Stimulated activated CD8-positive, alpha-beta memory T cell treated with anti-CD3 and anti-CD28 coated beads, Interleukin-4, amount 100 ng/mL, for 1 hour (primary cell): Measurements from ENCODE around the gene ADAMTS12.
"Not testable (repeated sequence)": the region's sequence is repeated elsewhere in the genome, so short reads cannot be mapped to it uniquely, and the experiment has no call there.

Experiments used
- DNase-seq, 2 donors: peaks; one replicate each; pipeline ENCODE4 v3.0.0-alpha.2; 2020; ENCODE audit warnings: low read depth in 2 of 2, low spot score in 1 of 2

Gene ADAMTS12

DNA sequence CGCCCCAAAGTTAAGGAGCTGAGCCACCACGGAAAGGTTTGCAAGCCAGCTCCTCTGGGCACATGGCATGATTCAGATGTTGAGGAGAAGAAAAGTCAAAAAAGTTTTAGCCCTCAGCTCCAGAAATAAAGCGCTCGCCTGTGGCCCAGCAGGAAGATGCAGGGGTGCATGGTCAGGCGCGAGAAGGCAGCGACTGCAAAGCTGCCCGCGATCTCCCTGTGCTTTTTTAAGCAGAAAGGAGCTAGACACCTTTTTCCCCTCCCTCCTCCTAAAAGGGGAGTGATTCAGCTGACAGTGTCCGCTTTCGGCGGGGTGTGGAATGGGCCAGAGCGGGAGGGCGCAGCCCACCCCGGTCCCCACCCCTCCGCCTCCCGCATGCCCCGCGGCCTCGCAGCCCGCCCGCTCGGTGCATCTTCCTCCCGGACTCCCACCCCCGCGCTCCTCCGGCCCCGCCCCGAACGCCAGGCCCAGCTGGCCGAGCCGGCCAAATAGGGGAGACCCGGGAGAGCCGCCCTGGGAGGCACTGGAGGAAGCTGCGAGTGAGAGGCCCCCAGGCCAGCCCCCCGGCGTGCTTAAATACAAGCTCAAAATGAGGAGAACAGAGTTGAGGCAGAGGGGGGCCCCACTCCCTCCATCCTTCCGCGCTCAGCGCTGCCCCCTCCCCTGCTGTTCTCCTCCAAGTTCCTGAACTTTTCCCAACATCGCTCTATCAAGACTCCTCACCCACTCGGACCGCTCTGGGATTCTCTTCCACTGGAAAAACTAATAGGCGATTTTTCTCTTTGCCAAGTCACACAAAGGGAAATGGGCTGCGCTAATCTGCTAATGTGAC lies at the start of gene ADAMTS12:
Gene ADAMTS12 (minus strand): TSS at position 203 of the 832 bp plus-strand sequence. CDS start 134 bp downstream, at position 69.
- no peak for DNase-seq

DNA sequence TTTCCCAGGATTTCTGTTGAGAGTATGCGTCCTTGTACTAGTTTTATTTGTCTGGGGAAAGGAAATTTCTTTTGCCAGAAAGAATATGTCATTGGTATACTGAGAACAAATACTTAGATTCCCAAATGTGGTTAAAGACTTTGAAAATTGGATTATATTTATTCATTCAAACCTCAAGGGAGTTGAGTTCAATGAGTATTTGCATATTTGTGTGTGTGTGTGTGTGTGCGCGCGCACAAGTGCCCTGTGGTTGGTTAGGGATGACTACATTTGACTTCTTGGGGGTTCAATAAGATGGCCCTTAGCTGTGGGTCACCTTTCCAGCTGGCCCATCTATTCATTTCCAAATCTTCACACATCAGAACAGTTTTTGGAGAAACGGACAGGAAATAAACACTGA lies 49.3 kb upstream of the ADAMTS12 start:
- DNase-seq: no peak

DNA sequence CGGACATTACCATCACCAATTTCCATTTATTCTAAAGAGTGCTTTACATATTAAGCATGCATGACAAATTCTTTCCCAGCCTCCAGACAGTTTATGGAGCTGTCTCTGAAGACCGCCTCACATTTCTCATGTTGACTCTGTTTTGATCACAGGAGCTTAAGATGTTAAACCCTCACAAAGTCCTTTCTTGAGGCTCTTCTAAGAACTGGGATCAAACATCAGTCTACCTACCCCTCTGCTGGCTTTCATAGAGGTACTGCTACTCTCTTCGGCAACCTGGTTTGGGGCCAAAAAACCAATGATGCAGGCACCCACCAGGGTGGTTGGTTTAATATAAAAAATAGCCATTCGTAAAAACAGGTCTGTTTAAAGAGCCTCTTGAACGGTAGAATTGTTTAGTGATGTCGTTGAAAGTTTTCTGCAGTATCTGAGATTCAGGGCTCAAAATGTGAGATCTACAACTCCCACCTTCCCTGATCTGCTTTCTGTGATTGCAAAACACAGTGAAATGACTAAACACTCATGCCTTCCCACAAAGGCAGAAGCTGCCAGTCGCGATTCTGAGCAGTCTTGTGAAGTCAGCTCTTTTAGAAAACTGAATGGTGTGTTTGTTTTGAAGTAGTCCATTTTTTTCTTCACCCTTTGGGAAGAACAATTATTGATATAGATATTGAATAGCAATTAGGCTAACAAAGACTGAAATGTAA lies 47.9 kb upstream of the ADAMTS12 start:
- no peak for DNase-seq

- no peak for DNase-seq
These were observed 47.1 kb upstream of the ADAMTS12 start for GRCh38 chr5:33938881-33939280.

- DNase-seq: no peak
These were observed 46.7 kb upstream of the ADAMTS12 start for GRCh38 chr5:33938507-33938796.

- no peak for DNase-seq
These were observed 46.1 kb upstream of the ADAMTS12 start for GRCh38 chr5:33937707-33938506.

GRCh38 chr5:33937017-33937706 lies 45.4 kb upstream of the ADAMTS12 start:
- no peak for DNase-seq

DNA sequence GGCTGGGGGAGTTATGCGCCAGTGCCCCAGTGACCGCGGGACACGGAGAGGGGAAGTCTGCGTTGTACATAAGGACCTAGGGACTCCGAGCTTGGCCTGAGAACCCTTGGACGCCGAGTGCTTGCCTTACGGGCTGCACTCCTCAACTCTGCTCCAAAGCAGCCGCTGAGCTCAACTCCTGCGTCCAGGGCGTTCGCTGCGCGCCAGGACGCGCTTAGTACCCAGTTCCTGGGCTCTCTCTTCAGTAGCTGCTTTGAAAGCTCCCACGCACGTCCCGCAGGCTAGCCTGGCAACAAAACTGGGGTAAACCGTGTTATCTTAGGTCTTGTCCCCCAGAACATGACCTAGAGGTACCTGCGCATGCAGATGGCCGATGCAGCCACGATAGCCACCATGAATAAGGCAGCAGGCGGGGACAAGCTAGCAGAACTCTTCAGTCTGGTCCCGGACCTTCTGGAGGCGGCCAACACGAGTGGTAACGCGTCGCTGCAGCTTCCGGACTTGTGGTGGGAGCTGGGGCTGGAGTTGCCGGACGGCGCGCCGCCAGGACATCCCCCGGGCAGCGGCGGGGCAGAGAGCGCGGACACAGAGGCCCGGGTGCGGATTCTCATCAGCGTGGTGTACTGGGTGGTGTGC lies 44.7 kb upstream of the ADAMTS12 start, which contains the start of gene RXFP3:
Gene RXFP3 (plus strand): TSS at position 6 of the 636 bp plus-strand sequence. CDS start 355 bp downstream, at position 361.
- no peak for DNase-seq

DNA sequence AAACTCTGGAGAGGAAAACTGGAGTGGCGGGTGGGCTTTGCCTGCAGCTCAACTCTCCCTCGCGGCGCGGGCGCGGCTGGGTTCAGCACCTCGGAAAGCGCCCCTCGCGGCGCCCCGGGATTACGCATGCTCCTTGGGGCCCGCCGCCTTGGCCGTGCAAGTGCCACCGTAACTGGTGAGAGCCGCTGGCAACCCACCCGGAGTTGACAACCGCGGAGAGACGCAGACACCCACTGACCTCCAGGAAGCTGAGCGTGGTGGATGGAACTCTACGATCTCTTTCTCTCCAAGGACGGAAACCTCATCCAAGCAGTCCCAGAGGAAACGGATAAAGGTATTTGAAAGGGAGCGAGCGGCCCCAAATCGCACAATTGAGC lies 44.2 kb upstream of the ADAMTS12 start:
- no peak for DNase-seq

DNA sequence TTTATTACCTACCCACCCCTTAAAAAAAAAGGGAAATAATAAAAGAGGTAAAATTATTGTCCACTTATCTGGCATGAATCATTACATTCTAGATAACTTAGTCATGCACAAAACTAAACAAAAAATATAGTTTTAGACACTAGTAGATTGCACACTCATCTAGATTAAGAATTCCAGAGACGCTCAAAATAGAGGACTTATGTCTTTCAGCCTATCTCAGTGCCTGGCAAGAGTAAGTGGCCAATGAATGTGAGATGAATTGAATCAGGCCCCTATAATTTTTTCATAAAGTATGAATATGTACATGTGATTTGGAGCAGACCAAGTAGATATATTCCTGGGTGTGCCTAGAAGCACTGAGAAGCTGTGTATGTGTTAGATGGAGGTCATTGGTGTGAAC lies 42.4 kb upstream of the ADAMTS12 start:
- no peak for DNase-seq

DNA sequence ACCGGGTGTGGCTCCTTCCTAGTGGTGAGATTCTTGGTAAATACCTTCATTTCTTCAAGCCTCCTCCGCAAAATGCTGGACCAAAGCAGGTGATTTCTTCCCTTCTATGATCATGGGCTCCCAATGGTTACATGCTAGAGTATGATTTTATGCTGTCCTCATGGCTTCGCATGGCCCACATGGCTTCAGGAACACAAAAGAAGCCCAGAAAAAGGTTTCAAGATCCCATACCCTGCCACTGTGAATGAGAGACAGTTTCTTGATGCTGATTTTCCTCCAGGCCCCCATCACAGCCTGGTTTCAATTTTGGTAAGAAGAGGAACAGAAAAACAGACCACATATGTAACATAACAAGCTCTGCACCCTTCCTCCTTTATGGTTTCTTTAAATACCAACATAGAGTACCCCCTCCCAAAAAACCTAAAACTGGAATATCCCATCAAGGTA lies 42.0 kb upstream of the ADAMTS12 start:
- DNase-seq: no peak

GRCh38 chr5:33931136-33931535 lies 39.3 kb upstream of the ADAMTS12 start:
- no peak for DNase-seq

GRCh38 chr5:33929925-33930690 lies 38.3 kb upstream of the ADAMTS12 start:
- no peak for DNase-seq

DNA sequence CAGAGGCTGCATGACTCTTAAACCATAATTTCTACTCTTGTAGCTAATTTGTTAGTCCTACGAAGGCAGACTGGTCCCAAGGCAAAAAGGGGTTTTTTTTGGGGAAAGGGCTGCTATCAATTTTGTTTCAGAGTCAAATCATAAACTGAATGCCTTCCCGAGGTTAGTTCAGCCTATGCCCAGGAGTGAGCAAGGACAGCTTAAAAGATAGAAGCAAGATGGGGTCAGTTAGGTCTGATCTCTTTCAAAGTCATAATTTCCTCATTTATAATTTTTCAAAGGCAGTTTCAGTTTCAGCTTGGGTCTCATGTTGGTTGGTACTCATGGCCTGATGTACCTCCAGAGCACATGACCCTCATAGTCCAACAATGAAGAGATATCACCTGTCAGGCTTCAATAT lies 36.5 kb upstream of the ADAMTS12 start:
- DNase-seq: no peak

DNA sequence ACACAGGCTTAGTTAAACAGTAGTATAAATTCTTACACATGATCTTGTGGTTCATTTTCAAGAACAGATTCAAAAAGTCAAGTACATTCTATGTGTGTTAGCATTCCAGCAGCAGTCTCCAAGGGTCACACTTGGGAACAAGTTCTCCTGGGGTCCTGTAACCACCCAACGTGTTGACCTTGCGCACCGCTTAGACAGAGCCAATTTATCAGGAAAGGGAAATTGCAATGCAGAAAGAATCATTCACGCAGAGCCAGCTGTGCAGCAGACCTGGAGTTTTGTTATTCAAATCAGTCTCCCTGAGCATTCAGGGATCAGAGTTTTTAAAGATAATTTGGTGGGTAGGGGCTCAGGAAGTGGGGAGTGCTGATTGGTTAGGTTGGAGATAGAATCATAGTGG lies 35.9 kb upstream of the ADAMTS12 start:
- DNase-seq: no peak

DNA sequence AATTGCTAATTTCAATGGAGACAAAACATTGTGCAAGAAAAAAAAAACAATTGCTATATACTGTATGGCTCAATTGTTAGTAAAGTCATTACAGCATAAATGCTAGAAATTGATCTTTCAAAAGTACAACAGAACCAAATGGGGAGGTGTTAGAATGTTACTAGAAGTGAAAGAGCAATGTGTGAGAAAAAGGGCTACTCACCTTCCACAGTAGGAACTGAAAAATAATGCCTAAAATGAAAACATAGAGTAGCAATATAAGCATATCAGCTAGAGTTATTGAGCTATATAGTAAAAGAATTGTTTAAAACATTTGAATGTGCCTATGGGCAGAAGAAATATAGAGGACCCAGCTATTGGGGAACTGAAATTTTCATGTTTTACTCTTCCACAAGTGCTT lies 33.5 kb upstream of the ADAMTS12 start:
- no peak for DNase-seq

GRCh38 chr5:33921002-33921401 lies 29.2 kb upstream of the ADAMTS12 start:
- no peak for DNase-seq

GRCh38 chr5:33914844-33915243 lies 23.1 kb upstream of the ADAMTS12 start:
- DNase-seq: not testable (repeated sequence)

GRCh38 chr5:33906248-33906647 lies 14.5 kb upstream of the ADAMTS12 start:
- DNase-seq: not testable (repeated sequence)

GRCh38 chr5:33905381-33905780 lies 13.6 kb upstream of the ADAMTS12 start:
- DNase-seq: no peak
